Activated CD4-positive, alpha-beta T cell treated with anti-CD3 and anti-CD28 coated beads, Interleukin-2, amount 50 U/mL, for 48 hours (primary cell): Measurements from ENCODE around the gene ZFAND6.
"Not testable (repeated sequence)": the region's sequence is repeated elsewhere in the genome, so short reads cannot be mapped to it uniquely, and the experiment has no call there.

ENCODE experiments used
- DNase-seq, 2 experiments: peaks; one replicate each; pipeline ENCODE4 v3.0.0-alpha.2; 2020

ZFAND6 gene

GRCh38 chr15:80152180-80152895 lies 92.9 kb downstream of the ZFAND6 start:
- DNase-seq = peak; percentile 96 to 97

DNA sequence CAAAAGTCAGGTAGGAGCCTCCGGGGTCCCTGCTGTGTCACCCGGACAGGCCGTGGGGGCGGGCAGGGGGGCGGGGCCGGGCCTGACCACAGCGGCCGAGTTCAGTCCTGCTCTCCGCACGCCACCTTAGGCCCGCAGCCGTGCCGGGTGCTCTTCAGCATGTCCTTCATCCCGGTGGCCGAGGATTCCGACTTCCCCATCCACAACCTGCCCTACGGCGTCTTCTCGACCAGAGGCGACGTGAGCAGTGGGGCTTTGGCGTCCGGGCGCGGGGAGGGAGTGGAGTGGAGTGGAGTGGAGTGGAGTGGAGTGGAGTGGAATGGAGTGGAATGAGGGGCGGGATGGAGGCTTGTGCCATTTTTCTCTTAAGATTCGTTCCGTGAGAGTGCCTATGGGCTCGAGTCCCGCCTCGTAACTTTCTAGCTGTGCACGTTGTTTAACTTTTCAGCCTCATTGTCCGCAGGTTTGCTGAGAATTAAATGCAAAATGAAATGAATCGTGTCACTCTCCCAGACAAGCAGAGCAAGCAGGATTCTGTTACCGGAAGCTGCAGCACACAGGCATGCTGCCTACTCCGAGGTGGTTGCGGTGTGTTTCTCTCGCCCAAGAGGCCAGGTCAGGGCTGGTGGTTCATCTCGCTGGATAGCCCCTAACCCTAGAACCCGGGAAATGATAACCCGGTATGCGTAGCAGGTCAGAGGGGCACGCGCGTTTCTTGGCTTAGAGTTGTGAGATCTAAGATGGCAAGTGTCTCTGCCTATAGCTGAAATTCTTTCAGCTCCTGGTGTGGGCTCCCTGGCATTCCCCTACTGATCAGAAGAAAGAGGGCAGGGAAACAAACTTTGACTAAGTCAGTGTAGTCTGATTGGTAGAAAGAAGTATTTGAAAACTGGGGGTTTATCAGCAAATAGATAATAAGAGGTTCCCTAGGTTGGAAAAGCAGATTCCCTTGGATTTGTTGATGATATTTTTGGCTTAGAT lies 93.7 kb downstream of the ZFAND6 start, which contains the start of gene FAH:
Gene FAH (plus strand): TSS at position 104 of the 981 bp plus-strand sequence. CDS start 56 bp downstream, at position 160.
- DNase-seq = peak; percentile 52 to 60

DNA sequence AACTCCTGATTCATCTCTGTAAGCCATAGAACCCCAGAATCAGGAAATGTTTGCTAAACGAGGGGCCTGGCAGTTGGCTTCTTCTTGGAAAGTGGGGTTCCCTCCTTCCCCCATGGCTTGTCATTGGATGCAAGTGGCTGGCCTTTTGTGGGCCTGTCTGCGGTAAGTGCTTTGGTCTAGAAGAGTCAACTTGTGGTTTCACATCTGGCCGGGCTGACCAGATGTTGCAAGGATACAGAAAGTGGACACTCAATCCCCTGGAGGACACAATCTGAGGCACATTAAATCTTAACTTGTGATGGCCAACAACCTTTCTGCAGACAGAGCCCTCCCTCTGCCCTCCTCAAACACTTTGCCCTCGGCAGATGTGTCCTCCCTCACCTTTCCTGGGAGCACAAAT lies 94.4 kb downstream of the ZFAND6 start:
- DNase-seq = no peak

GRCh38 chr15:80154336-80154735 lies 94.9 kb downstream of the ZFAND6 start:
- no peak for DNase-seq

DNA sequence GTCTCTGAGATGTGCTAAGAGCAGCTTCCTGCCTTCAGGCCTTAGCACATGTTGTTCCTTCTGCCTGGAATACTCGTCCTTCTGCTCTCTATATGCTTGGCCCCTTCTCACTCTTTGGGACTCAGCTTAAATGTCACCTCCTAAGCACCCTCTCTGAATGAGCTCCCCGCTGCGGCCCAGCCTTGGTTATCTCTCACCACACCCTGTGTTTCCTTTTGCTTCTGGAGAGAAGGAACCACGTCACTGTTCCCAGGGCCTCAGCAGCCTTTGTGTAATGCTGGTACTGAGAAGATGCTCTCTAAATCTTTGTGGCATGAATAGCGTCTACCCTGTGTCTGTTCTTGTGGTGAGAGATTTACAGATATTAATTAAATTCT lies 95.5 kb downstream of the ZFAND6 start:
- no peak for DNase-seq

GRCh38 chr15:80155378-80156175 lies 96.1 kb downstream of the ZFAND6 start:
- not testable (repeated sequence) for DNase-seq

DNA sequence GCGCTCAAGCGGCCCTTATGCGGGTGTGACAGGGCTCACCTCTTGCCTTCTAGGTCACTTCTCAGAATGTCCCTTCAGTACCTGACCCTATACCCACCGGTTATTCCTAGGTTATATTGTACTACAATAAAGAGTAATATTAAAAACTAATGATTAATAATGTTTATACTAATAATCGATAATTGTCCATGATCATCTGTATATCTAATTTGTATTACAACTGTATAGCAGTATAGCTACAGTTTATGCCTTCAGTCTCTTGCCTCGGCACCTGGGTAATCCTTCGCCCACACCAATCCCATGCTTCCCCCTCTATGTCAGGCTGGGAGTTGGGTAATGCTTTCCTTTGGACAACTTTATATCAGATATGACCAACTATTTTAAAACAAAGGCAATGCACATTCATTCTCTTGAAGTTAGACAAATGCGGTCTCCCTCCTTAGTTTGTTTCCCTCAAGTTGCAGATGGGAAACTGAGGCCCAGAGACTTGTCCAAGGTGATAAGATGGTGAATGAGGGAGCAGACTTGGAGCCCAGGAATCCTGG lies 96.8 kb downstream of the ZFAND6 start:
- DNase-seq = no peak

- DNase-seq = no peak
Observed at GRCh38 chr15:80157215-80157614, 97.7 kb downstream of the ZFAND6 start.

DNA sequence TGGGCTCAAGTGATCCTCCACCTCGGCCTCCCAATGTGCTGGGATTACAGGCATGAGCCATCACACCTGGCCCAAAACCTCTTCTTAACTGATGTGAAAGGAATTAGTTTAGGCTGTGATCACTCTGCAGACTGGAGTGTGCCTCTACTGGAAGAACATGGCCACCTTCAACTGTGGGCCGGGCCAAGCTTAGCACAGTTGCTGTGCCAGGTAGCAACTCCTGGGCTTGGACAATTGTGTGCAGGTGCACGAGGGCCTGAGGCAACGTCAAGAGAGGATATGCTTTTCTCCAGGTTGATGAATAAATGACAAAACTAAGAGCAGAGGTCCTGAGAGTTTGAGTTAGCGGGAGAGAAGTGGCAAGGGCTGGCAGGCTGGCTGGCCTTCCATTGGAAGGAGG lies 99.8 kb downstream of the ZFAND6 start:
- DNase-seq = no peak

DNA sequence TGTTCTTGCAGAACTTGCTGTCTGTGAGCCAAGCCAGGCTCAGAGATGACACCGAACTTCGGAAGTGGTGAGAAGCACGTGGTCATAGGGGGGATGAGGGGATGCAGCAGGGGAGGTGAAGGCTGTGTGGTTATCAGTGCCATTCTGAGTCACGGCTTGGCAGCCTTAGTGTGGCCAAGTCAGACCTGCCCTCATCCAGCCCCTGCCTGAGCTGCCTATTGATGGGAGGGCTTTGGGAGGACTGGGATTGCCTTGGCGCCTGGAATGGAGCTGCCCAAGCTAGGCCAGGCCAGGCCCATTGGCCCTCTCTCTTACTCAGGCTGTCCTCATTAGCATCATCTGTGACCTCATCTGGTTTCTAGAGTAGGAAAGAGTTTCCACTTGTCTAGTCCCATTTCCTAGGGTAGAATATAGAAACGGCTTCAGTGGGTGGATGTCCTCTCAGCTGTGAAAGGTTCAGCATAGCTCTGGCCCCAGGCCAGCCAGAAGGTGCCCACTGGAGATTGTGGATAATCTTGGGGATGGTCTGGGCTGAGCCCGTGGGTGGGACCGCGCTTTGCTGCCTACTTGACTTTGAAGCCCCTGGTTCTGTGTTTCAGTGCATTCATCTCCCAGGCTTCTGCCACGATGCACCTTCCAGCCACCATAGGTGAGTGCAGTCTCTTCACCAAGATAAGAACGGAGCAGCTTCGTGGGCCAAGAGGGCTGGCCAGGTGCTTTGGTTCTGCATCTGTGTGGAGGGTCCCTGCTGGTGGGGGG lies 100.5 kb downstream of the ZFAND6 start:
- DNase-seq = peak in 1 of 2 experiments; percentile 12

DNA sequence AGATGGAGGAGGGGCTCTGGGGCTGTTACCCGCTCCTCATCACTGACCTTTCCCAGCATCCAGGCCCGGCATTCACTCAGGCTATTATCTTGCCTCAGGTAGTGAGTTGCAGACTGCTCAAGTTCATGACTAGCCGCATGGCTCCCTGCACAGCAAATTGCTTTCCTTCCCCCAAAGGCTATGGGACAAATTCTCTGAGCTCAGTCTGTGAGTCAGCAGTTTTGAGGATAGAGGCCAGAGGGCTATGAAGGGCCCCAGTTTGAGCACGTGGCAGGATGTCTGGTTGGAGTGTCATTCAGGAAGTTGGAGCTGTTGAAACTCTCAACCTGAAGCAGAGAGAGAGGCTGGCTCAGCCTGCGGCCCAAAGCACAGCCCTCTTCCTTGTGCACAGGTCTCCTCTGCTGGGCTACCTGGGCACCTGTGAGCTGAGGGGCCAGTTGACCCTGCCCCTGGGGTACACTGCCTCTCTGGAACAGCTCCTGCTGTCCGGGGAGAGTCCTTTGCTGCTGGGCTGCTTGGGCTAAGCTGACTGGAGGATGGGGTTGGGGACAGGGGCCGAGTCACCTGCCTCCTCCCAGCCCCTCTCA lies 101.2 kb downstream of the ZFAND6 start:
- DNase-seq = peak; percentile 35 to 52

GRCh38 chr15:80161468-80162016 lies 102.1 kb downstream of the ZFAND6 start:
- DNase-seq = no peak

GRCh38 chr15:80162059-80162554 lies 102.6 kb downstream of the ZFAND6 start:
- DNase-seq = no peak

GRCh38 chr15:80163217-80163616 lies 103.7 kb downstream of the ZFAND6 start:
- DNase-seq = no peak

DNA sequence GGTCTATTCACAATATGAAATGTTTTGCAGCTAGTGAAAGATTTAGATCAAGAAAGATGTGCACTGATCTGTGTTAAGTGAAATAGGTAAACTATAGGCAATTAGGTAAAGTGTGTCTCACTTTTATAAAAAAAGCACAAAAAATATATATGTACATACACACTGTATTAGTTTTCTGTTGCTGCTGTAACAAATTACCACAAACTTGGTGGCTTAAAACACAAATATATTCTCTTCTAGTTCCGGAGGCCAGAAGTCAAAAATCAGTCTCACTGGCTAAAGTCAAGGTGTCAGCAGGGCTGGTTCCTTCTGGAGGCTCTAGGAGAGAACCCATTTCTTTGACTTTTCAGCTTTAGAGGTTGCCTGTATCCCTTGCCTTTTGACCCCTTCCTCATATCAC lies 104.4 kb downstream of the ZFAND6 start:
- DNase-seq = no peak

DNA sequence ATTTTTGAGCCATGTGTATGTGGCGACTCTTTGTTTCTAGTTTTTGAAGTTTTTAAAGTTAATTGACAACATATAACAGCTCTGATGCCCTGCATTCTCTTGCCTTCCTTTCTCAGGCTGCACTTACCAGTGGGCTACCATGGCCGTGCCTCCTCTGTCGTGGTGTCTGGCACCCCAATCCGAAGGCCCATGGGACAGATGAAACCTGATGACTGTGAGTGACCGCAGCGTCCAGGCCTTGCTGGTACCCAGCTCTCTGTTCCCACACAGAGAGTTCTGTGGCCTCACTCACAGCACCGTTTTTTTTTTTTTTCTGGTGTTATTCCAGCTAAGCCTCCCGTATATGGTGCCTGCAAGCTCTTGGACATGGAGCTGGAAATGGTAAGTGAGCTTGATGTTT lies 108.5 kb downstream of the ZFAND6 start:
- no peak for DNase-seq

DNA sequence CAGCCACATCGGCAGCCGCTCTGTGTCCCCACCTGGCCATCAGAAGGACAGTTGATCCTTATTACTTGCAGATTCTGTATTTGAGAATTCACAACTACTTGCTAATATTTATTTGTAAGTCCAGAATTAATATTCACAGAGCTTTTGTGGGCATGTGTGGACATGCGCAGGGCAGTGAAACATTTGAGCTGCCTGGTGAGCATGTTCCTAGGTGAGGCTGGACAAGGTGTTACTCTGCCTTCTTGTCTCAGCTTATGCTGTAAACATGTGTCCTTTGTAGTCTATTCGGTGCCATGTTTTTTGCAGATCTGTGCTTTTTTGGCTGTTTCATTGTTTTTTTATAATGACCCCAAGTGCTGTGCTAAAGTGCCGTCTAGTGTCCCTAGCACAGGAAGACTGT lies 108.9 kb downstream of the ZFAND6 start:
- no peak for DNase-seq

DNA sequence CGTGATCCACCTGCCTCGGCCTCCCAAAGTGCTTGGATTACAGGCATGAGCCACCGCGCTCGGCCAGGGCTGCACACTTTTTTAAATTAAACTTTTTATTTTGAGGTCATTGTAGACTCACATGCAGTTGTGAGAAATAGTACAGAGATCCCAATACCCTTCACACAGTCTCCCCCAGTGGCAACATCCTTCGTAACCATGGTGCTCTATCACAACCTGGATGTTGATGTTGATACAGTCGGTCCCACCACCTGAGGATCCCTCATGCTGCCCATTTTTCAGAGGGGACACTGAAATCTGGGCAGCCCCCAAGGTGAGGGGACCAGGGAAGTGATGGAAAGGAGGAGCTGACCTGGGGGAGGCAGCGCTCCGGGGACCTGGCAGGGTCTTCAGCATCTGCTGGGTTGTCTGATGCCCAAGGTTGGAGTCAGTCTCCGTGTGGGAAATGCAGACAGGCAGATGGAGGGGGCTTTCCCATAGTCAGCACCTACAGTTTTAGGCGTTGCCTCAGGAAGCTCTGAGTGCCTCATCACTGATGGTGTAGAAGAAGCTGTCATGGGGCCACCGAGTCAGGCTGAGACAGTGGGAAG lies 110.4 kb downstream of the ZFAND6 start:
- DNase-seq = no peak

GRCh38 chr15:80170596-80170995 lies 111.1 kb downstream of the ZFAND6 start:
- no peak for DNase-seq

GRCh38 chr15:80171787-80172186 lies 112.3 kb downstream of the ZFAND6 start:
- no peak for DNase-seq

GRCh38 chr15:80172401-80172800 lies 112.9 kb downstream of the ZFAND6 start:
- DNase-seq = no peak
